ENCODE measurements around the gene SEC24D. TPM values are rescaled to one million over a fixed set of nuclear protein-coding genes. Genes with fewer than 3 reads are reported as not detected.
A peak's percentile ranks its signal among the peaks of the same experiment; 100 is the strongest.

Gene SEC24D
- total RNA-seq, 6 donors from 2014 or later, result 33.5 to 86.7 (median 50.3) TPM

GRCh38 chr4:118745357-118745756 is 90.6 kb downstream of the SEC24D start:
- 69 to 75% methylated on average over 3 of the region's 3 CpGs for WGBS, 2 donors
- H3K9me3 ChIP-seq, result no peaks in the 10 kb centered on the region
- peaks cover 2 to 66% (median 20%) of the 10 kb centered on the region in 4 donors for H3K36me3 ChIP-seq
- H3K27me3 ChIP-seq, result no peaks in the 10 kb centered on the region
- H3K4me3 ChIP-seq, result no peak overlapping the region
- no peaks in the 10 kb centered on the region for H3K4me1 ChIP-seq
- TF ChIP-seq POLR2AphosphoS5 (IDR thresholded peaks at IDR 0.05) (no peak), CTCF (IDR thresholded peaks at IDR 0.05) (no peak), POLR2A (IDR thresholded peaks at IDR 0.05) (no peak), EP300 (IDR thresholded peaks at IDR 0.05) (no peak)
- DNase-seq, result no peak
- H3K27ac ChIP-seq, result no peak overlapping the region
- no peak for ATAC-seq (ENCODE audit: low FRiP score in 2 of 2)

- DNase-seq, result no peak
- H3K27ac ChIP-seq, result no peak overlapping the region
- H3K27me3 ChIP-seq, result no peaks in the 10 kb centered on the region
- no peak overlapping the region for H3K4me3 ChIP-seq
- TF ChIP-seq CTCF (IDR thresholded peaks at IDR 0.05), result no peak
- TF ChIP-seq EP300 (IDR thresholded peaks at IDR 0.05), result no peak
- no peak for TF ChIP-seq POLR2AphosphoS5 (IDR thresholded peaks at IDR 0.05)
- TF ChIP-seq POLR2A (IDR thresholded peaks at IDR 0.05), result no peak
- peaks cover 8 to 67% (median 31%) of the 10 kb centered on the region in 4 donors for H3K36me3 ChIP-seq
- no peak for ATAC-seq (ENCODE audit: low FRiP score in 2 of 2)
- H3K4me1 ChIP-seq, result no peaks in the 10 kb centered on the region
- 73 to 81% methylated on average over 4 of the region's 4 CpGs for WGBS, 2 donors
- H3K9me3 ChIP-seq, result no peaks in the 10 kb centered on the region
Observed at GRCh38 chr4:118743867-118744266, 92.1 kb downstream of the SEC24D start.

- H3K36me3 ChIP-seq, result peaks cover 8 to 73% (median 40%) of the 10 kb centered on the region in 4 donors
- H3K27me3 ChIP-seq, result no peaks in the 10 kb centered on the region
- DNase-seq (no peak), ATAC-seq (ENCODE audit: low FRiP score in 2 of 2) (no peak)
- TF ChIP-seq POLR2AphosphoS5 (IDR thresholded peaks at IDR 0.05), result no peak
- TF ChIP-seq POLR2A (IDR thresholded peaks at IDR 0.05), result no peak
- TF ChIP-seq EP300 (IDR thresholded peaks at IDR 0.05), result no peak
- no peak for TF ChIP-seq CTCF (IDR thresholded peaks at IDR 0.05)
- H3K4me3 ChIP-seq, result no peak overlapping the region
- no peak overlapping the region for H3K27ac ChIP-seq
- H3K9me3 ChIP-seq, result no peaks in the 10 kb centered on the region
- no peaks in the 10 kb centered on the region for H3K4me1 ChIP-seq
Observed at GRCh38 chr4:118742050-118742449, 93.9 kb downstream of the SEC24D start.

GRCh38 chr4:118741301-118741855 is 94.5 kb downstream of the SEC24D start:
- 59 to 60% methylated on average over 6 of the region's 6 CpGs for WGBS, 2 donors
- H3K9me3 ChIP-seq, result no peaks in the 10 kb centered on the region
- H3K27ac ChIP-seq, result no peak overlapping the region
- H3K4me3 ChIP-seq, result no peak overlapping the region
- no peak for DNase-seq
- no peaks in the 10 kb centered on the region for H3K27me3 ChIP-seq
- TF ChIP-seq POLR2A (IDR thresholded peaks at IDR 0.05) (no peak), CTCF (IDR thresholded peaks at IDR 0.05) (no peak), POLR2AphosphoS5 (IDR thresholded peaks at IDR 0.05) (no peak), EP300 (IDR thresholded peaks at IDR 0.05) (no peak)
- peak in 1 of 2 donors; percentile 23 for ATAC-seq (ENCODE audit: low FRiP score in 2 of 2)
- H3K4me1 ChIP-seq, result no peaks in the 10 kb centered on the region
- peaks cover 8 to 75% (median 44%) of the 10 kb centered on the region in 4 donors for H3K36me3 ChIP-seq

GRCh38 chr4:118740869-118741268 is 95.1 kb downstream of the SEC24D start:
- no peaks in the 10 kb centered on the region for H3K4me1 ChIP-seq
- peaks cover 8 to 79% (median 46%) of the 10 kb centered on the region in 4 donors for H3K36me3 ChIP-seq
- no peak overlapping the region for H3K4me3 ChIP-seq
- WGBS, 2 donors, result 40 to 46% methylated on average over 5 of the region's 5 CpGs
- no peaks in the 10 kb centered on the region for H3K9me3 ChIP-seq
- no peaks in the 10 kb centered on the region for H3K27me3 ChIP-seq
- DNase-seq (no peak), ATAC-seq (ENCODE audit: low FRiP score in 2 of 2) (no peak)
- no peak overlapping the region for H3K27ac ChIP-seq
- TF ChIP-seq CTCF (IDR thresholded peaks at IDR 0.05), result peak in 5 of 6 experiments; percentile 13 to 33 (median 27)
- no peak for TF ChIP-seq POLR2A (IDR thresholded peaks at IDR 0.05)
